Calu3 (cell line): ENCODE data around the gene CCNA1. TPM values are rescaled to one million over a fixed set of nuclear protein-coding genes. Genes with fewer than 3 reads are reported as not detected.

Experiments used
- BruUV-seq: library from RNA; stranded (reverse); fragments of 400-500 nt; replicated peaks from 2 replicates; lab custom pipeline; 2021; lab: Mats Ljungman, UMichigan
- CTCF ChIA-PET: fragments of 300-600 bp; sonication (Branson Sonifier 250); formaldehyde crosslinking; loops from one replicate; lab custom pipeline; 2022; ENCODE audit warnings: antibody characterized with exemption; lab: Charles Lee
- DNase-seq: peaks from one replicate; pipeline ENCODE4 v3.0.0; 2022
- H3K27ac Mint-ChIP-seq: one replicate; pipeline ENCODE4 v1.8.0; 2022; ENCODE audit warnings: mixed read lengths; ENCODE audit not compliant: unreplicated experiment
- H3K27me3 Mint-ChIP-seq: one replicate; pipeline ENCODE4 v1.8.0; 2022; ENCODE audit warnings: mixed read lengths; ENCODE audit not compliant: unreplicated experiment
- H3K36me3 Mint-ChIP-seq: one replicate; pipeline ENCODE4 v1.8.0; 2022; ENCODE audit warnings: mild to moderate bottlenecking, moderate library complexity, mixed read lengths; ENCODE audit not compliant: insufficient read depth, unreplicated experiment
- H3K4me1 Mint-ChIP-seq: one replicate; pipeline ENCODE4 v1.8.0; 2022; ENCODE audit warnings: mild to moderate bottlenecking, low read depth, mixed read lengths; ENCODE audit not compliant: unreplicated experiment
- H3K4me3 Mint-ChIP-seq: one replicate; pipeline ENCODE4 v1.8.0; 2022; ENCODE audit warnings: mild to moderate bottlenecking, low read depth, moderate library complexity, mixed read lengths; ENCODE audit not compliant: unreplicated experiment
- H3K9me3 Mint-ChIP-seq: one replicate; pipeline ENCODE4 v1.8.0; 2022; ENCODE audit warnings: low read depth, mixed read lengths; ENCODE audit not compliant: unreplicated experiment
- CTCF ChIP-seq: fragments of 200-600 bp; IDR thresholded peaks from one replicate; pipeline ENCODE4 v1.8.0; 2022; ENCODE audit warnings: antibody characterized with exemption; ENCODE audit not compliant: unreplicated experiment
- intact Hi-C: fragments of 100-400 bp; cut with micrococcal nuclease; formaldehyde crosslinking; loops from one replicate; pipeline ENCODE4 v1.10.0; 2022; ENCODE audit not compliant: unreplicated experiment
- total RNA-seq: library from RNA; stranded (reverse); gene quantifications from 2 replicates; pipeline ENCODE4 v1.2.3, GENCODE V29; 2022

Gene CCNA1
- total RNA-seq, 1 experiment from 2014 or later = not detected

GRCh38 chr13:36412736-36413135 lies 19.6 kb upstream of the CCNA1 start:
- H3K27ac Mint-ChIP-seq = no peak overlapping the region
- H3K27me3 Mint-ChIP-seq = no peaks in the 10 kb centered on the region
- H3K4me1 Mint-ChIP-seq = no peaks in the 10 kb centered on the region

GRCh38 chr13:36413161-36413560 lies 19.1 kb upstream of the CCNA1 start:
- TF ChIP-seq CTCF = no peak
- Mint-ChIP-seq H3K9me3 (no peaks in the 10 kb centered on the region), H3K4me1 (peaks cover 4% of the 10 kb centered on the region), H3K36me3 (no peaks in the 10 kb centered on the region), H3K27ac (no peak overlapping the region), H3K4me3 (no peak overlapping the region), H3K27me3 (no peaks in the 10 kb centered on the region)
- intact Hi-C loops = no loop called here
- no TSS peak for BruUV-seq
- DNase-seq = no peak
- CTCF ChIA-PET = no interaction called here

More at GRCh38 chr13:36412736-36413135, 19.6 kb upstream of the CCNA1 start:
- Mint-ChIP-seq H3K9me3 (peaks cover 3% of the 10 kb centered on the region), H3K36me3 (no peaks in the 10 kb centered on the region), H3K4me3 (no peak overlapping the region)
- no peak for DNase-seq
- TF ChIP-seq CTCF = no peak
- CTCF ChIA-PET = no interaction called here
- no TSS peak for BruUV-seq
- intact Hi-C loops = no loop called here

GRCh38 chr13:36414461-36414860 lies 17.8 kb upstream of the CCNA1 start:
- intact Hi-C loops = no loop called here
- CTCF ChIA-PET = no interaction called here

GRCh38 chr13:36417331-36417730 lies 15.0 kb upstream of the CCNA1 start:
- Mint-ChIP-seq H3K4me3 (no peak overlapping the region), H3K27me3 (no peaks in the 10 kb centered on the region), H3K9me3 (no peaks in the 10 kb centered on the region), H3K27ac (peak overlapping the region; percentile 51), H3K4me1 (peaks cover 28% of the 10 kb centered on the region), H3K36me3 (no peaks in the 10 kb centered on the region)
- CTCF ChIA-PET = no interaction called here
- no TSS peak for BruUV-seq
- TF ChIP-seq CTCF = no peak
- DNase-seq = no peak
- intact Hi-C loops = loop anchor here (5.0 kb wide), 1 partner anchor 135 kb away; no protein-coding TSS in a partner anchor

More at GRCh38 chr13:36414461-36414860, 17.8 kb upstream of the CCNA1 start:
- Mint-ChIP-seq H3K36me3 (no peaks in the 10 kb centered on the region), H3K27ac (no peak overlapping the region), H3K27me3 (no peaks in the 10 kb centered on the region), H3K9me3 (no peaks in the 10 kb centered on the region), H3K4me1 (peaks cover 9% of the 10 kb centered on the region), H3K4me3 (no peak overlapping the region)
- DNase-seq = no peak
- TF ChIP-seq CTCF = no peak
- no TSS peak for BruUV-seq
